NCI-H2171 treated with DMSO at 0.1 percent for 48 hours (cell line): Measurements from ENCODE around the gene BCR.
A peak's percentile ranks its signal among the peaks of the same experiment; 100 is the strongest.
"Not testable (repeated sequence)": the region's sequence is repeated elsewhere in the genome, so short reads cannot be mapped to it uniquely, and the experiment has no call there.

ENCODE experiments used
- DNase-seq: peaks from one replicate; lab custom pipeline; 2025; lab: John Stamatoyannopoulos, UW

The BCR gene

DNA sequence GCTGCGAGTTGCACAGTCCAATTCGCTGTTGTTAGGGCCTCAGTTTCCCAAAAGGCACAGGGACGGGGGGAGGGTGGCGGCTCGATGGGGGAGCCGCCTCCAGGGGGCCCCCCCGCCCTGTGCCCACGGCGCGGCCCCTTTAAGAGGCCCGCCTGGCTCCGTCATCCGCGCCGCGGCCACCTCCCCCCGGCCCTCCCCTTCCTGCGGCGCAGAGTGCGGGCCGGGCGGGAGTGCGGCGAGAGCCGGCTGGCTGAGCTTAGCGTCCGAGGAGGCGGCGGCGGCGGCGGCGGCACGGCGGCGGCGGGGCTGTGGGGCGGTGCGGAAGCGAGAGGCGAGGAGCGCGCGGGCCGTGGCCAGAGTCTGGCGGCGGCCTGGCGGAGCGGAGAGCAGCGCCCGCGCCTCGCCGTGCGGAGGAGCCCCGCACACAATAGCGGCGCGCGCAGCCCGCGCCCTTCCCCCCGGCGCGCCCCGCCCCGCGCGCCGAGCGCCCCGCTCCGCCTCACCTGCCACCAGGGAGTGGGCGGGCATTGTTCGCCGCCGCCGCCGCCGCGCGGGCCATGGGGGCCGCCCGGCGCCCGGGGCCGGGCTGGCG, at the start of gene BCR:
Gene BCR, plus strand, starts transcription at position 209 of the 592 bp plus-strand sequence. CDS start 452 bp downstream, outside the sequence.
- DNase-seq: peak; percentile 30

DNA sequence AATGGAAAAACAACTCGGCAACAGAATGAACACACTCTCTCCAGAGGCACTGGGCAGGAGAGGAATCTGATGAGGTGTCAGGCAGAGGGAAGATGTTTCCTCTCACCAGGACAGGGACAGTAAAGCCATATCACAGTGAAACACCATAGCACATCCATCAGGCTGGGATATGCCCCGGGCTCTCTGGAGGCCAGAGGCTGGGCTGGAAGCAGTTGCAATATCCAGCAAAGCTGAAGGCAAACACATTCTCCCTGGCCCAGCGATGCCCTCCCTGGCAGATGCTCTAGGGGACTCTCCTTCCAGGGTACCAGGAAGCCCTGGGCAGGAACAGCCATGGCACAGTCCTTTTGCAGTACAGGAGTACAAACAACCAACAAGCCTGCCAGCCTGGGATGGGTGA, 49.6 kb upstream of the BCR start:
- no peak for DNase-seq

DNA sequence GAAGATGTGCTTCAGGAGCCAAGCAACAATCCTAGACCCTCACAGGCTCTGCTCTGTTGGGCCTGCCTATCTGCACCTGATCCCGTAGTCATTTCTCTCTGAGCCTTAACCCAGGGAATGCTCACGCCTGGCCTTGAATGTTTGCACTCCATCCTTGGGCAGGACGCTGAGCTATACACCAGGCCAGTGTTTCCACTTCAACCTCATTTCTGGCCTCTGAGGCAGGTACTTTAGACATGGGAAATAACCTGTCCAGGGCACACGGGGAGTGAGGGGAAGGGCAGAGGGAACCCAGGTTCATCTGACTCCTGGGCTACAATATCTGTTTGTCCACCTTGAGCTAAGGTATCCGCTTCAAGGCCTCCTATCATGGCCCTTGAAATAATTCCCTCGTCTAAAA, 48.4 kb upstream of the BCR start:
- no peak for DNase-seq

DNA sequence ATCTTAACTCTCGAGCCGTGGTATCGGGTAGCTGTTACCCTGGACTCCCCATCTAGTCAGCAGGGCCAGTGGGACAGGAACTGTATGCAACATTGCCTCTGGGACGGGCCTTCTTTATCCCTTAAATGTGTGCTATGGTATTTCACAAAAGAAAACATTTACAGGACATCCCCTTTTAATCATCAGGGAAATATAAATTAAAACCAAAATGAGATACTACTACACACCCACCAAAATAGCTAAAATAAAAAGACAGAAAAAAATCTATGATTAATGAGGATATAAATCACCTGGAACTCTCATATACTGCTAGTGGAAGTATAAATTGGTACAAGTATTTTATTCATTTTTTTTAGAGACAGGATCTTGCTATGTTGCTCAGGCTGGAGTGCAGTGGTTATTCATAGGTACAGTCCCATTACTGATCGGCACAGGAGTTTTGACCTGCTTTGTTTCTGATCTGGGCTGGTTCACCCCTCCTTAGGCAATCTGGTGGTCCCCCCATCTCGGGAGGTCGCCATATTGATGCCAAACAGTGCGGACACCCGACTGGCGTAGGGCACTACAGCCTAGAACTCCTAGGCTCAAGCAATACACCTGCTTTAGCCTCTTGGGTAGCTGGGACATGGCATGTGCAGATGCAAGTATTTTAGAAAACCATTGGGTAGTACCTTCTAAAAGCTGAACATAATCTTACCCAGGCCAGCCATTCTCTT, 47.8 kb upstream of the BCR start:
- no peak for DNase-seq

DNA sequence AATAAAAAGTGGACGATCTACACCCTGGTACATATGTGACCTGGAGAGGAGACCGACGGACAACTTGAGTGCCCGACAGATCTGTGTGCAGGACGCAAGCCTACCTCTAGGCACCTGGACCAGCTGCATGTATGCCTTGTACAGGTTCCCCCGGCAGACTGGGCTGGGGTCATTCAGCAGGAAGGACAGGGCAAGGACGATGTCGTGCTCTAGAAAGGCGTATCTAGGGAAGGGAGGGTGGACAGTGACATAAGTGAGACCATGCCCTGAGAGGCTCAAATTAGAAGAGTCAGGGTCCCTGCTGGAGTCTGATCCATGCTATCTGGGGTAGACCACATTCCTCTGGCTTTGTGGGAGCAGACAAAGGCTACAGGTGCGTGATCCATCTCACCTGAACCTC, 46.4 kb upstream of the BCR start:
- no peak for DNase-seq

DNA sequence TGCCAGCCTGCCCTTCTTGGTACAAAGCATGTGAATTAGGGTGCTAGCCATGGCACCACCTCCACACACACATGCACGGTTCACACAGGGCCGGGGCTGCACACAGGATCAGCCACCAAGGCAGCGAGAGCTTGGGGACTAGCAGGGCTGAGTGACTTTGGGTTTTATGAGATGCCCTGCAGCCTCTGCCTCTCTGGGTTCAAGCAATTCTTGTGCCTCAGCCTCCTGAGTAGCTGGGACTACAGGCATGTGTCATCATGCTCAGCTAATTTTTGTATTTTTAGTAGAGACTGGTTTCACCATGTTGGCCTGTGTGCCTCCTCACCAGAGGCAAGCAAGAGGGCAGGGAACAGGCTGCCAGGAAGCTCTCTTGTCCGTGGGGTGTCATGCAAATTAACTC, 43.3 kb upstream of the BCR start:
- not testable (repeated sequence) for DNase-seq

DNA sequence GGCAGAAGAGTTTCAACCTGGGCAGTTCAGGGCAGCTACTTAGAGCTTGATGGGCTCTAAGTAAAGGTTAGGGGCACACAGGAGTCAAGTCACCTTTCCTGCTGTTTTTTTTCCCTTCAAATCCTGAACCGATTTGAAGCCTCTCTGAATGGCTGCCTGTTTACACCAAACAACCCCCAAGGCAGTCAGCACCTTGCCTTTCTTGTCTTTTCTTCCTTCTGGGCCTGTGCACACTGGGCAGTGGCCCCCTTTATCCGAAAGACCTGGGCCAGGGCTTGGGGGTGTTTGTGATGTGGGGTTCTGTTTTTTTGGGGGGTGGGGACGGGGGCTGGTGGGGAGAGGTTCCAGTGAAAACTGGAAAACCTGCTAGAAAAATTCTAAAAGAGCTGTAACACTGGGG, 42.8 kb upstream of the BCR start:
- DNase-seq: no peak

DNA sequence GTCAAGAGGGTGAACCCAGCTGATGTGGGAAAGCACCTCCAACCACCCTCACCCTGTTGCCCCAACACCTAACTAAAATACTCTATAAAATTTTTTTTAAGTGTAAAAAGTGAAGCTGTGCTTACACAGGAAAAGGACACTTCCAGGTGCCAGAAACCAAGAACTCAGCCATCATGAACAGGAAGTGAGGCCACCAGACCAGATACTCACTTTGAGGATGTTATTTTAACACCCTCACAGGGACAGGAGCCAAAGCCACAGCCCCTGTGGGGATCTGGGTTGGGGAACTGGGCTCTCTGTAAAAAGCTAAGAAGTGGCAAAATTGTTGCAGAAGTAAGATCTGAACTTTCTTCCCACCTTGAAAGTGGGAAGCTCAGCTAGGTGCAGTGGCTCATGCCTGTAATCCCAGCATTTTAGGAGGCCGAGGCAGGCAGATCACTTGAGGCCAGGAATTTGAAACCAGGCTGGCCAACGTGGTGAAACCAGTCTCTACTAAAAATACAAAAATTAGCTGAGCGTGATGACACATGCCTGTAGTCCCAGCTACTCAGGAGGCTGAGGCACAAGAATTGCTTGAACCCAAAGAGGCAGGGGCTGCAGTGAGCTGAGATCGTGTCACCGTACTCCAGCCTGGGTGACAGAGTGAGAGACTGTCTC, 42.3 kb upstream of the BCR start:
- no peak for DNase-seq

DNA sequence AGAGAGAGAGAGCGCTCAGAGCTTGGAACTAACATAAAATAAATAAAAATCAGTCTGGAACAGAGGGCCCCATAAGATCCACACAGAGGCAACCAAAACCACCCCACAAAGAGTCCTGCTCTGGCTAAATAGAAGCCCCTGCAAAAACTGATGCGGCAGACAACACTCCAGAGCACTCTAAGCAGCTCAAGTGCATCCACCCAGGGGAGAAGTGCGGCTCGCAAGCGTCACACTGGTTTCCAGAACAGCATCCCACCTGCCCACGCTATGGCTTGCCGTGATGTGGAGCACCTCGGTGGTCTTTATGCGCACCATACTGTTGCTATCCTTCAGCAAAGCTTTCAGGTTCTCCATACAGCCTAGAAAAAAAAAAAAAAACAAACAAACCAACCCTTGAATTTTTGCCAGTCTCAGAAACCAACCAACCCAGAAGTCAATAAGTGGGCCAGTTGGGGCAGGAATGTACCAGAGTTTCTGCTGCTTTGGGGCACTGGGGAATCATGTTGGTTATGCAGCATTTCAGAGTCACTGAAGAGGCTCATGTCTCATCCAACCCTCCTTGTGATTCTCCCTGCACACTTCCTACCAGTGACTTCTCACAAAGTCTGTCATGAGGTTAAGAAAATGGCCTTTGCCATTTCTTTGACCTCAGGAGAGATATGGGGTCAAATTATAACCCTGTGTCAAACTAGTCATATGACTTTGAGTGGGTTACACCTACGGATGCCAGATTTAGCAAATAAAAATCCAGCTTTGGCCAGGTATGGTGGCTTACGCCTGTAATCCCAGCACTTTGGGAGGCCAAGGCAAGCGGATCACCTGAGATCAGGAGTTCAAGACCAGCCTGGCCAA, 41.5 kb upstream of the BCR start:
- peak; percentile 17 for DNase-seq

DNA sequence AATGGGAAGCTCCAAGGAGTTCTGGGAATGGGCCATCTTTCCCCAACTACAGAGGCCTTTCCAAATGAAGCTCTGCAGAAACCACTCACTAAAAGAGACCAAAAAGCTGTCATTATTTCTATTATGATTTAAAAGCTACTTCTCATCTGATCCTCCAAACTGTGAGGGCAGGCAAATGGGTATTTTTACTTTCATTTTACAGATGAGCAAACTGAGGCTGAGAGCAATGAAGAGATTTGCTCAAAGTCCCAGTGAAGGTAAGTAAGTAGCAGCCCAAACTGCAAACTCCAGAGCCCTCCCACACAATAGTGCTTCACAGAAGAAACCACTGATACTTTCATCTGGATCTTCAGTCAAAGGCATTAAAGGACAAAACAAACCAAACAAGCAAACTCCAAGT, 39.9 kb upstream of the BCR start:
- no peak for DNase-seq

DNA sequence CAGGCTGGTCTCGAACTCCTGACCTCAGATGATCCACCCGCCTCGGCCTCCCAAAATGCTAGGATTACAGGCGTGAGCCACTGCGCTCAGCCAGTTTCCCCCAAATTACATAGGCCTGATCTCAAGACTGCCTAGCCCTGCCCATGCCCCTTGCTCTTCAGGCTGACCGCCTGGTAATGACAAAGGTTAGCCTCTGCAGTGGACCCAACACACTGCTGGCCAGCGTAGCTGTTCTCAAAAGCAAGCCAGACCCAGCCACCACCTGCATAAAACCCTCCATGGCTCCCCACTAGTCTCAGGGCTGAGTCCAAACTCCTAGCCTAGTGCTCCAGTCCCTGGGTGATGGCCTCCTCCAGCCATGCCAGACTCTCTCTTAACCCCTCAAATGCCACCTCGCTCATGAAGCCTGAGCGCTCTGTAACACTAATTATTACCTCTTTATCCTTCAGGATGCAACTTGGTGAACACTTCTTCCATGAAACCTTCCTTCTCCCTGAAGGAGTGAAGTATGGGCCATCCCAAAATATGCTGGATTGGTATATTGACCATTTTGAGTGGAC, 37.7 kb upstream of the BCR start:
- DNase-seq: no peak

DNA sequence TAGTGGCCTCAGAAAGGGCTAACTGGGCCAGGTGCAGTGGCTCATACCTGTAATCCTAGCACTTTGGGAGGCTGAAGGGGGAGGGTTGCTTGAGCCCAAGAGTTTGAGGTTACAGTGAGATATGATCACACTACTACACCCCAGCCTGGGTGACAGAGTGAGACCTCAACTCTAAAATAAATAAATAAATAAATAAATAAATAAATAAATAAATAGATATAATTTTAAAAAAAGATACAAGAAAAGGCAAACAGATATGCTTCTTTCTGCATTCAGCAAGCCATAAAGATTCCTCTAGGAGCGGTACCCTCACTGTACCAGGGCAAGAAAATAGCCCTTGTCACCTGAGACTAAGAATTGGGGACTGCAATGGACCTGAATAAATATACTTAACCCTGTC, 37.2 kb upstream of the BCR start:
- no peak for DNase-seq

DNA sequence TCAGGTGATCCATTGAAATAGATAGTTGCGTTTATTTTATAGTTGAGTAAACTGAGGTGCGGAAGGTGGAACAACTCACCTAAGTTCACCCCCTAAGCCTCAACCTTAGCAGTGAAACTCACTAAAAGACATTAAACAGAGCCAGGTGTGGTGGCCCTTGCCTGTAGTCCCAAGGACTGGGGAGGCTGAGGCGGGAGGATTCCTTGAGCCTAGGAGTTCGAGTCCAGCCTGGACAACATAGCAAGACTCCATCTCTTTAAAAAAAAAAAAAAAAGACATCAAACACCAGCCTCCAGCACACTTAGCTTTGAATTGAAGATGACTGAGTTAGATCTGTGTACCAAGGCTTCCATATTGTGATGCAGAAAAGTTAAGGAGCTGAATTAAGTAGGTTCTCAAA, 35.9 kb upstream of the BCR start:
- DNase-seq: no peak

DNA sequence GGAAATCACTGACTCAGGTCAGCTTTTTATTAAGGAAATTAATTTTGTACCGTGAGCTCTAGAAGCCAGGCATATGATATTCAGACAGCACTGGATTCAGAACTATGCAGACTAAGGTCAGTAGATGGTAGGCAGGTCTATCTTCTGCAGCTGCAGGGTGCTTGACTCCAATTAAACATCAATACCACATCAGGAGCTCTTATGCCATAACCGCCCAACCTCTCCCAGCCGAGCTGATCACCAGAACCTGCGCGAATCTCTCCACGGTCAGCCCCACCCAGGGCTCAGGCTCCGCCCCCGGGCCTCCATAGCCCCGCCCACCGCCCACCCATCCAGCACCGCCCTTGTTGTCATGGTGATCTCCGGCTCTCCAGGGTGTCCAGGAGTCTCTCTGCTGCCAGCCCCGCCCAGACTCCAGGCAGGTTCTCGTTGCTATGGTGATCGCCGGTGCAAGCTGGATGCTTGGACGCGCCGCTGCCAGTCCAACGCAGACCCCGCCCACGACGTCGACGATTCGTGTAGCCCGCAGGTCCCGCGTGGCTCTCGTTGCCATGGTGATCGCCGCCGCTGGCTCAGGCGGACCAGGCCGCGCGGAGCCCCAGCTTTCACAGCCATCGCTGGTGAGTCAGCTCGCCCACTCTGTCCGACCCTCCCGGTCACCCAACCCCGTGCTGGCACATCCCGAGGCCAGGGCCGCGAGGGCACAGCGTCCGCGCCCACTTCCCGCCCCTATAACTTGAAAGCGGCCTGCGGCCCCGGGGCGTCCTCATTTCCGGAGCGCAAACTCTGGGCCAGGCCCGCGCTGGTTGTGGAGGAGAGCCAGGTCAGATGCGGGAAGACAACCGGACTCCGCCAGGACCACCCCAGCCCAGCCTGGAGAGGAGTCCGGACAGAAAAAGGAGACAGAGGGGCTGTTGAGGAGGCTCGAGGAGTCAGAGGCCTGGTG, 35.1 kb upstream of the BCR start, which contains the start of gene RAB36:
Gene RAB36, plus strand, starts transcription at position 546 of the 946 bp plus-strand sequence. CDS start 1,140 bp downstream, outside the sequence.
- DNase-seq: peak; percentile 99

DNA sequence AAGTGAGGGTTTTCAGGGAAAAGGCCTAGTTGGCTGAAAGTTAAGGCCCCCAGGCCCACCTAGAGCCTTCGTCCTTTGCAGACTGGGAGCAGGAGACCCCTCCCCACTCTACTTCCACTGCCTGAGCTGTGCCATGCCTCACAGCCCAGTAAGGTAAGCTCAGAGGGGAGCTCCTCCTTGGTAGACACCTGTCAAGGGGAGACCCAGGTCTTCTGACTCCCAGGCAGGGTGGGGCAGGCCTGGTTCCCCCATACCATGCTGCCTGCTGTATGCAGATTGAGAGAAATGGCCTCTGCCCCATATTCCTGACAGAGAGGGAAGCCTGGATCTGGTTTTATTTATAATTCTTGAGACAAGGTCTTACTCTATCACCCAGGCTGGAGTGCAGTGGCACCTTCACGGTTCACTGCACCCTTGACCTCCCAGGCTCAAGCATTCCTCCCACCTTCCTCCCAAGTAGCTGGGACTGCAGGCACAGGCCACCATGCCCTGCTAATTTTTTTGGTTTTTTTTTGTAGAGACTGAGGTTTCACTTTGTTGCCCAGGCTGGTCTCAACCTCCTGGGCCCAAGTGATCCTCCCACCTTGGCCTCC, 34.3 kb upstream of the BCR start:
- no peak for DNase-seq

DNA sequence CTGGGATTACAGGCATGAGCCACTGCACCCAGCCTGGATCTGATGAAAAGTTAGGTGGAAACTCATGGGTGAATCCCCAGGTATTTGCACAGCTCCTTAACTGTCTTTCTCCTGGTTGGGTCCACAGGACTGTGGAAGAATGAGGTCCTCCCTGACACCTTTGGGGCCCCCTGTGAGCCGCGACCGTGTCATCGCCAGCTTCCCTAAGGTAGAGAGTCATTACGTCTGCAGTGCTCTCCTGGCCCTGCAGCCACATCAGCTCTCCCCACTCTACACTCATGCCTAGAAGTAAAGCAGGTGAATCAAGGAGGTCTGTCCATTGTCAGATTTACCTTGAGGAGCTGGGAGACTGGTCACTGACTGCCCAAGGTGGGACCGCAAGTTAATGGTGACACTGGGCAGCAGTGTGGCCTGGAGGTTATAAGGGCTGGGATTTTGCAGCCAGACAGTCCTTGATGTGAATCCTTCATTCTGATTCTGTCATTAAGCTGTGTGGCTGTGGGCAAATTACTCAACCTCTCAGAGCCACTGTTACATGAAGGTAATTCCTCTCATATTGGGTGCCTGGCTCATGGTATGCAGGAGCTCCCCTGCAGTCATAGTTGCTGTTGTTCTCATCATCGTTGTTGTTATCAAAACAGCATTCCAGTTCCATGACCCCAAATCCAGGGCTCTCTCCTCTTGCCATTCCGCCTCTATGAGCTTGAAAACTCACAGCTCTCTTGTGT, 33.7 kb upstream of the BCR start:
- DNase-seq: no peak

DNA sequence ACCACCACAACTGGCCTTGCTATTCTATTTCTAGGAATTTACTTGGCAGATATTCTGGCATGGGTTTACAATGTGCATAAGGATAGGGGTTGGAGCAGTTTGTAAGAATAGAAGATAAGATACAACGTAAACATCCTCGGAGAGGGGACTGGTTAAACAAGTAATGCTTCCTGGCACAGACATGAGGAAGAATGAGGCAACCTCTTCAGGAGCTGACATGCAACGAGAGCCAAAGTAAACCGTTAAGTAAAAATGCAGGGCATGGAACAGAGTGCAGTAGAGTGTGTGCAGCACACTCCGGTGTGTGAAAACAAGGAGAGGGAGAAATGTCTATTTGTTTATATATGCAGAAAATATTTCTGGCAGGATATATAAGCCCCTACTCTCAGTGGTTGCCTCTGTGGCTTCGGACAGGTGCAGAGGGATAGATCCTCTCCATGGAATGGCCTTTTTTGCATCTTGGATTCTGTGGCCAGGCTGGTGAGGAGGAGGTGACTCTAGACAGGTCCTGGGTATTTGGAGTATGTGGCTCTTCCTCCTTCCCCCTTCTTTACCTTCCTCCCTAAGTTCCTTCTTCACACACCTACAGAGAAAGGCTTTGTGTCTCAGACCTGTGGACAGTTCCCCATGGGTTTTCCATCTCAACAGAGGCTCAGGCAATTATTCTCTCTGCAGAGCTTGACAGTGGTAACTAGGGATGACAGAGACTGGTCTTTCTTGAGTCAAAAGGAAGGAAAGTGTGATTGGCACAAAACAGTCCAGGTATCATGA, 32.5 kb upstream of the BCR start:
- DNase-seq: no peak

DNA sequence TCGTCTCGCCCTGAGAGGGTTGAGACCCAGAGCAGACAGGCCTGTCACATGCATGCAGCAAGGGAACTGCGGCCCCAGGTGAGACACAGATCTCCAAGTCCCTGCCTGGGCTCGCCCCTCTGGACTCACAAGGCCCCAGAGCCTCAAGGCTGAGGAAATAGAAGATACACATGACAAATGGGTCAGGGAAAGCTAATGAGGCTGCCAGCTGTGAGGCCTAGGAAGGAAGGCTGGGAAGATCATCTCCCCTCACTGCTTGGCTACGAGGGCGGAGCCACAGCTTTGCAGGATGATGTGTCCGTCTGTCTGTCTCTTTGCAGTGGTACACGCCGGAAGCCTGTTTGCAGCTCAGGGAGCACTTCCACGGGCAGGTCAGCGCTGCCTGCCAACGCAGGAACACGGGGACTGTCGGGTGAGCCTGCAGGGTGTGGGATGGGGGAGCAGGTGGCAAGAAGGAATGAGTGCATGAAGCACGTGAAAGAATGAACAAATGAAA, 30.5 kb upstream of the BCR start:
- DNase-seq: peak; percentile 43

DNA sequence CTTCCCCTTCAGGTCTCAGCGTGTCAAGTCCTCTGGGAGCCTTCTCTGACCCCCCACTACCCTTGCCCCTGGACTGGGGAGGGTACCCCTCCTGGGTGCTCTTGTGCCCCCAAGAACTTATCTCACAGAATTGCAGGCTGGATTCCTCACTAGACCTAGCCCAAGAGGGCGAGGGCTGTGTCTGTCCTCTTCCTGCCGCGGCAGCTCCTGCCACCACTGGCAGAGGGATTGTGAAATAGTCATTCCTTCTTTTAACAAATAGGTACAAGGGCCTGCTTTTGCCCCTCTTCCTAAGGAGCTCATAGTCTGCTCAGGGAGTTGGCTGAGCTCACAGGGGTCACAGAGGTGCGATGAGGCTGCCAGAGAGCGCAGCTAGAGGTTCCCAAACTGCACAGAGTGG, 29.5 kb upstream of the BCR start:
- DNase-seq: no peak
